Ishikawa (cell line): ENCODE data around the gene ARID5B.

Experiments
- CREB1 ChIP-seq: IDR thresholded peaks from 2 replicates; pipeline ENCODE4 v1.6.1; 2012; ENCODE audit warnings: low read depth
- EP300 ChIP-seq: IDR thresholded peaks from 2 replicates; pipeline ENCODE4 v1.6.1; 2012; ENCODE audit warnings: borderline replicate concordance
- FOXM1 ChIP-seq: IDR thresholded peaks from 2 replicates; pipeline ENCODE4 v1.6.1; 2012; ENCODE audit warnings: low read depth, borderline replicate concordance
- RAD21 ChIP-seq: IDR thresholded peaks from 2 replicates; pipeline ENCODE4 v1.6.1; 2012; ENCODE audit warnings: low read depth
- TCF12 ChIP-seq: IDR thresholded peaks from 2 replicates; pipeline ENCODE4 v1.6.1; 2012; ENCODE audit warnings: low read depth
- USF1 ChIP-seq: IDR thresholded peaks from 2 replicates; pipeline ENCODE4 v1.6.1; 2012
- YY1 ChIP-seq: IDR thresholded peaks from 2 replicates; pipeline ENCODE4 v1.6.1; 2012; ENCODE audit warnings: low read depth

GRCh38 chr10:61855771-61856170 is 45.7 kb upstream of the ARID5B start:
- TF ChIP-seq EP300: no peak
- TF ChIP-seq TCF12: no peak
- no peak for TF ChIP-seq YY1
- no peak for TF ChIP-seq USF1
- TF ChIP-seq FOXM1: no peak
- no peak for TF ChIP-seq RAD21
- TF ChIP-seq CREB1: no peak
